GM10847 (cell line): ENCODE results near the gene LIN7B.

Source experiments
- POLR2A ChIP-seq: IDR thresholded peaks from 2 replicates; pipeline ENCODE4 v1.6.1; 2011; ENCODE audit not compliant: insufficient read length; ENCODE audit errors: extremely low read depth

LIN7B gene

DNA sequence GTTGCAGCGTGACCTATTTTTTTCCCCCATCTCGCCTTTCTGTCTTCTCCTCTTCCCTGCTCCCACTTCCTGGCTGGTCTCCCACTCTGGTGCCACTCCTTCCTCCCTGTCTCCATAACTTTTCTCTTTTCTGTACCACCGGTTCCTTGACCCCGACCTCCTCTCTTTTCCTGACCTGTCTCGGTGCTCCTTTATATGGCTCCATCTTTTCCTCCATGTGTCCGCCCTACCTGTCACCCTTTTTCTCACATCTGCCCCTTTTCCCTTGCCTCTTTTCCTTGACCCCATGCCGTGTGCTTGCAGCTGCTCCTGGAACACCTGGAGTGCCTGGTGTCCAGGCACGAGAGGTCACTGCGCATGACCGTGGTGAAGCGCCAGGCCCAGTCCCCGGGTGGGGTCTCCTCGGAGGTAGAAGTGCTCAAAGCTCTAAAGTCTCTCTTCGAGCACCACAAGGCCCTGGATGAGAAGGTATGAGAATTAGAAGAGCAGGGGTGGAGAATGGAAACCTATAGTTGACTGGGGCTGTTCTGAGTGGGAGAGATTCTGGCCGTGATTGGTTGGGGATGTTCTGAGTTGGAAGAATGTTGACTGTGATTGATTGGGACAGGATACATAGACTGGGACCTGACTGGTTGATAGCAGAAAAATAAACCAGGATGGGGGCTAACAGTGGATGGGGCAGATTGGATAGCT lies 14.5 kb downstream of the LIN7B start:
- TF ChIP-seq POLR2A, result no peak

DNA sequence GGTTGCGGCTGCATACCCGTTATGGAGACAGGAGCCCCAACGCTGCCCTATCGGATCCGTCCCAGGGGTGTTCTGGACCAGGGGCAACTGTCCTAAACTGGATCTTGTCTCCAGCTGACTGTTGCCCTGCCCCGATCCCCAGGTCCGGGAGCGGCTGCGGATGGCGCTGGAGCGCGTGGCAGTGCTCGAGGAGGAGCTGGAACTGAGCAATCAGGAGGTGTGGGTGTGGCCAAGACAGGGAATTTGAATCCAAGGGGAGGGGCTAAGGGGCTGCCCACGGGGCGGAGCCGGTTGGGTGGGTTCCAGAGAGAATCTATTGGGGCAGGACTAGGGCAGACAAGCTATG lies 15.0 kb downstream of the LIN7B start:
- TF ChIP-seq POLR2A, result no peak

DNA sequence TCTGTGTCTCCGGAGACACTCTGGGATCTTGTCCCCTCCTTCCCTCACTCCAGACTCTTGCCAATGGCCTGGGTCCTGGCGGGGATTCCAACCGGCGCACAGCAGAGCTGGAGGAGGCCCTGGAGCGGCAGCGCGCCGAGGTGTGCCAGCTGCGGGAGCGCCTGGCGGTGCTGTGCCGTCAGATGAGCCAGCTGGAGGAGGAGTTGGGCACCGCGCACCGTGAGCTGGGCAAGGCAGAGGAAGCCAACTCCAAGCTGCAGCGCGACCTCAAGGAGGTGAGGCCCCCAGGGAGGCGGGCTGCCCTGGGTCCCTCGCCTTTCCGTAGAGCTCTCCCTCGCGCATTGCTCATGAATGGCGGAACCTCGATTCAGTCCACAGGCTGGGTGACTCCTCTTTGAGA lies 16.2 kb downstream of the LIN7B start:
- TF ChIP-seq POLR2A, result no peak

DNA sequence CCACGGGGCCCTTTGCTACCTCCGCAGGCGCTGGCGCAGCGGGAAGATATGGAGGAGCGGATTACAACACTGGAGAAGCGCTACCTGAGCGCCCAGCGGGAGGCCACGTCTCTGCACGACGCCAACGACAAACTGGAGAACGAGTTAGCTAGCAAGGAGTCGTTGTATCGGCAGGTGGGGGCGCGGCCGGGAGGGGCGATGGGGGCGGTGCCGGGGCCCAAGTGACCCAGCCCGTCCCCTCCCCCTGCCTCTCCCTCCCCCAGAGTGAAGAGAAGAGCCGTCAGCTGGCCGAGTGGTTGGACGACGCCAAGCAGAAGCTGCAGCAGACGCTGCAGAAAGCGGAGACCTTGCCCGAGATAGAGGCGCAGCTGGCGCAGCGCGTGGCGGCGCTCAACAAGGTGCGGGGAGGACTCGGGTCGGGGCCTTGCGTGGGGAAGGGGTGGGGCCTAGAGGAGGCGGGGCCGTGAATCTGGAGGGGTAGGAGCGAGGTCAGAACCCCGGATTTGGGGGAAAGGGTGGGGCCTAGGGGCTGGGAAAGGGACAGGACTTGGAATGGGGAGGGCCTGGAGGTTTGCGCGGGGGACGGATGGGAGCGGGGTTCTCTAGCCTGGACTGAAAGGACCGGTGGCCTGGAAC lies 18.9 kb downstream of the LIN7B start:
- no peak for TF ChIP-seq POLR2A

DNA sequence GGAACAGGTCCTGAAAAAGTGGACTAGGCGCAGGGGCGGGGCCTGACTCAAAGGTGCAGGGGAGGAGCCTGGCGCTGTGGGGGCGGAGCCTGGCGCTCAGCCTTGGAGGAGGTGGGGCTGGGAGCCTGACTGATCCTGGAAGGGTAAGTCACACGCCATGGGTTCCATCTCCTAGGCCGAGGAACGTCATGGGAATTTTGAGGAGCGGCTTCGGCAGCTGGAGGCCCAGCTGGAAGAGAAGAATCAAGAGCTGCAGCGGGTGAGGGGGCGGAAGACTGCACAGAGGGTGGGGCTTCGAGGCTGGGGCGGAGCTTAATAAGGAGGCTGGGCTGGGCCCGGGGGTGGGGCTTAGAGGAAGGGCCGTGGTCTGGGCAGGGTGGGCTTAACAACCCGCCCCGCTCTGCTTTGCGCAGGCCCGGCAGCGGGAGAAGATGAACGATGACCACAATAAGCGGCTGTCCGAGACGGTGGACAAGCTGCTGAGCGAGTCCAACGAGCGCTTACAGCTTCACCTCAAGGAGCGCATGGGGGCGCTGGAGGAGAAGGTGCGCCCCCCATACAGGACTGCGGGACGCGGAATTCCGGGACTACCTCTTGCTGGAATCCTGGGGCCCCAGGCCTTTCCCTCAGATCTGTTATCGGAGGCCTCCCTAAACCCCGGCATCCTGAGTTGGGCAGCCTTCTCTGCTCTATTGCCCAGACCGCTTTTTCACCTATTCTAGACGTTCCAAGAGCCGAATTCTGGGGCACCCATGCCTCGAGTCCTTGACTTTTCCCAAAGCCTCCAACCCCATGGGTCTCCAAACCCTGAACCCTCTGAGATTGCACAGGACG lies 19.7 kb downstream of the LIN7B start:
- TF ChIP-seq POLR2A, result no peak

DNA sequence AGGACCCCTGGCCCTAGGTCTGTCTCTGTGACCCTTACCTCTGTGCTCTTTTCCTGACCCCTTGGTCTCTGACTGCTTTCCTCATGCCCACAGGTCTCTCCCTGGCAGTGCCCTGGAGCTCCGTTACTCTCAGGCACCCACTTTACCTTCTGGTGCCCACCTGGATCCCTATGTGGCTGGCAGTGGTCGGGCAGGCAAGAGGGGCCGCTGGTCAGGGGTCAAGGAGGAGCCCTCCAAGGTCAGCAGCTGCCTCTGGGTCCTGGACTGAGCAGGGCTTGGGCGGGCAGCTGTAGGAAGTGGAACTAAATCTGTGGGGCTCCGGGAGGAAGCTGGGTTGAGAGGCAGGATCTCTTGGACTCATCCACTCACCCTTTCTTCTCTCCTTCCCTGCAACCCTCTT lies 21.5 kb downstream of the LIN7B start:
- no peak for TF ChIP-seq POLR2A

DNA sequence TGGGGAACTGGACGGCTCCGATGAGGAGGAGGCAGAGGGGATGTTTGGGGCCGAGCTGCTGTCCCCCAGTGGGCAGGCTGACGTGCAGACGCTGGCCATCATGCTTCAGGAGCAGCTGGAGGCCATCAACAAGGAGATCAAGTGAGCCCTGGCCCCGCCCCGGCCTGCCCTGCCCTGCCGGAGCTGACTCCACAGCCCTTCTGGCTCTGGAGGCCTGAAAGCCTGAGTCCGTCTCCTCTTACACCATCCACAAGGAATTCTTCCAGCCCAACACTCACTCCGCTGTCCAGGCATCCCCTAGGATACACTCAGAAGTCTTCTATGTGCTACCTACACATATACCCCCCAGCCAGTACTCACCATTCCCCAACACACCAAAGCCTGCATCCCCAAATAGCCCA lies 22.6 kb downstream of the LIN7B start:
- no peak for TF ChIP-seq POLR2A

DNA sequence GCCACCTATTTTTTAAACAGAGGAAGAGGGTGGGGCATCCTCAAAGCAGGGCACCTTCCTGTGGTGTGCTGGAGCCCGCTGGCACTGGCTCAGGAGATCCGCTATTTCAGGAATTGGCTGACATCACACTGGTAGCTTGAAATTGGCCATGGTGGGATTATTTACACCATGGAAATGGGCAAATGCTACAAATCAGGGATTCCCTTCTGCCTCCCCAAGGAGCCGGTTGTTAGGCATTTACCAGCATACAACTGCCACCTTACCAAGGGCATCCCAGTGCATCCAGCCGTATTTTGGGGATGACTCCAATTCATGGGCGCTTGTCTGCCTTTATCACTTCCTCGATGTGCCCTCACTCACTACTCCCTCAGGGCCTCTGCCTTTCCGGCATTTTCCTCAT lies 26.8 kb downstream of the LIN7B start:
- no peak for TF ChIP-seq POLR2A

DNA sequence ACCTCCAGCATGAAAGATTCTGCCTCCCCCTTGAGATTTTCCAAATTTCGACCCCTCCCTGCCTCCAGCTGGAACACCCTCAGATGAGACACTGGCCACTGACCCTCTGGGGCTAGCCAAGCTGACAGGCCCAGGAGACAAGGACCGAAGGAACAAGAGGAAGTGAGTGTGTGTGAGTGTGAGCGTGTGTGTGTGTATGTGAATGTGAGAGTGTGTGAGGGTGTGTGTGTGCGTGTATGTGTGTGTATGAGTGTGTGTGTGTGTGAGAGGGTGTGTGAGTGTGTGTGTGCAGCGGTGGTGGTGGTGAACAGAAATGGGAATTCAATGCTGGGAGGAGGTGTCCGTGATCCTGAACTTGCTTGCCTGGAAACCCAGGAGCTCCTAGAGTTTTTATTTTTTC lies 27.2 kb downstream of the LIN7B start:
- TF ChIP-seq POLR2A, result no peak

DNA sequence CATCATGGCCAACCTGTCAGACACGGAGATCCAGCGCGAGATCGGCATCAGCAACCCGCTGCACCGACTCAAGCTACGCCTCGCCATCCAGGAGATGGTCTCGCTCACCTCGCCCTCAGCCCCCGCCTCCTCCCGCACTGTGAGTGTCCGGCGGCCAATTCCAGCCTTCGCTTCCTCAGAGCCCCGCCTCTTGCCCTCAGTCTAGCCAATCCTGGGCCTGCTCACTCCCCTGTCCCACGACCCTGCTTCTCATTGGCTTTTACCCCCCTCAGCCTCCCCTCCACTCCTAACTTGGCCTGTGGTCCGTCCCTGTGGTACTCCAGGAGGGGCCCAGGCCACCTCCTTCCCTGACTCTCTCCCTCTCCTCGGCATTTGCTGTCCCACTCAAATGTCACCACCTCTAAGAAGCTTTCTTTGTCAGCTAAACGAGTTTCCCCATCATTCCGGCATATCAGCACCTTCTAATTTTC lies 28.7 kb downstream of the LIN7B start:
- TF ChIP-seq POLR2A, result no peak

DNA sequence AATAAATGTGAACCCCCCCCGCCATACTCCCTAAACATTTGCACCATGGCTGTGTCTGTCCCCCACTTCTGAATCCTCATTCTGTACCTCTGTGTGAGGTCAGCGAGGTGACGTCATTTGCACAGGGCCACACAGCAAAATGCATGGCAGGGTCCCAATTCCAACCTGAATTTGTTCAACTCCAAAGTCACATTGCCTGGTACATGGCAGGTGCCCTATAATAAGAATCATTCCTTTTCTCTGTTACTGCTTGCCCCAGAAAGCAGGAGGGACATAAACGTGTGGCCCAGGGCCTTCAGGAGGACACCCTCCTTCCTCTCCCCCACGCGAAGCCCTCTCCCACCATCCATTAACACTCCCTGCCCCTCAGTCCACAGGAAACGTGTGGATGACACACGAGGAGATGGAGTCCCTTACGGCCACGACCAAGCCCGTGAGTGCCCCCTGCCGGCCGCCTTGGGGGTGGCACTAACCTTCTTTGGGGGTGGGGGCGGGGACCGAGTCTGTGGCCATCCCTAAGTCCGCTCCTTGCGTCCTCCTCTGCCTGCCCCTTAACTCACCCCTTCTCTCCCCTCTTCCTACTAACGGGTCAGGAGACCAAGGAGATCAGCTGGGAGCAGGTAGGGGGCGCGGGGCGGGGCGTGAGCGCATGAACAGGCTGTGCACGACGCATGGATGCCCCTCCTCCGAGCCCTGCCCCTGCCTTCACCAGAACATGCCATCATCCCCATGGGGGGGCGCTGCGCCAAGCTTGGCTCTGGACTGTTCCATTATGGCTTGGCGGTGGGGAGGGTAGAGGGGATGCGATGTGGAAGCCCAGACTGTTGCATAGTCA lies 31.6 kb downstream of the LIN7B start:
- no peak for TF ChIP-seq POLR2A

DNA sequence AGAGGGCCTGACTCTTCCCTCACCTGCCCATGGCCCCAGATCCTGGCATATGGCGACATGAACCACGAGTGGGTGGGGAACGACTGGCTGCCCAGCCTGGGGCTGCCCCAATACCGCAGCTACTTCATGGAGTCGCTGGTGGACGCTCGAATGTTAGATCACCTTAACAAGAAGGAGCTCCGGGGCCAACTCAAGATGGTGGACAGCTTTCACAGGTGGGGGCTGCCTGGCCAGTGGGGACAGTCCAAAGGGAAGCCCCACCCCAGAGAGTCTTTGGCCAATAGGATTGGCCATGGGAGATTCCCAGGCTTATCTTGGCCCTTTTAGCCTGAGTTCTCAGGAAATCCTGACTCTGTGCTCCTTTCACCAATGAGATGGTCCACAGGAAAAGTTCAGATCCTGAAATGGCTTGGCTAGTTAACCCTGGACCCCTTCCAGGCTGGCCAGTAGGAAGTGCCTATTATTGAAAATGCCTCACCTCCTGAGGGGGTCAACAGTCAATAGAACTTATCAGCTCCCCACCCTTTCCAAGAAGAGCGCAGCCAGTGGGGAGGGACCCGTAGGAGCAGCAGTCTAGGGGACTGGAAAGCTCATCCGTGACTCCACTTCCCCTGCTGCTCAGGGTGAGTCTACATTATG lies 34.0 kb downstream of the LIN7B start:
- TF ChIP-seq POLR2A, result no peak

DNA sequence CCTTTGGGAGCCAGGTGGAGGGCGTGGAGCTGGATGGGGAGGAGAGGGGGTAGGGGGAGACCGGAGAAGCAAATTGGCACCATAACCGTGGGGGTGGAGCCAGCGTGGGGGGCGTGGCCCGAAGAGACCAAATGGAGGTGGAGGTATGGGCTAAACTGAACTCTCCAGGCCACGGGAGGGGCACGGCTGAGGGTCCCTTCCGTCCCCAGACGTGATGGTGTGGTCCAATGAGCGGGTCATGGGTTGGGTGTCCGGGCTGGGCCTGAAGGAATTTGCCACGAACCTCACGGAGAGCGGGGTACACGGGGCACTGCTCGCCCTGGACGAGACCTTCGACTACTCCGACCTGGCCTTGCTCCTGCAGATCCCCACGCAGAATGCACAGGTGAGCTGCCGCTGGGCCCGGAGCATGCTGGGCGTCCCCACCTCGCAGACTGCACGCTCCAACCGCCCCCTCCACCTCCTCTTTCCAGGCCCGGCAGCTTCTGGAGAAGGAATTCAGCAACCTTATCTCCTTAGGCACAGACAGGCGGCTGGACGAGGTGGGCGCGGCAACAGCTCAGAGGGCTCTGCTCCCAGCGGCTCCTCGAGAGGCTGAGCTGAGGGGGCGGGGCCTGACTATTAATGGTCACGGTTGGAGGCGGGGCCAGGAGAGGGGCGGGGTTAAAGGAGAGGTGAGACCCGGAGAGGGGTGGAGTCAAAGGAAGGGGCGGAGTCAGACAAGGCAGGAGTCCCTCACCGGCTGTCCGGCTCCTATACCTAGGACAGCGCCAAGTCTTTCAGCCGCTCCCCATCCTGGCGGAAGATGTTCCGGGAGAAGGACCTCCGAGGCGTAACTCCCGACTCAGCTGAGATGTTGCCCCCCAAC lies 34.8 kb downstream of the LIN7B start:
- no peak for TF ChIP-seq POLR2A

DNA sequence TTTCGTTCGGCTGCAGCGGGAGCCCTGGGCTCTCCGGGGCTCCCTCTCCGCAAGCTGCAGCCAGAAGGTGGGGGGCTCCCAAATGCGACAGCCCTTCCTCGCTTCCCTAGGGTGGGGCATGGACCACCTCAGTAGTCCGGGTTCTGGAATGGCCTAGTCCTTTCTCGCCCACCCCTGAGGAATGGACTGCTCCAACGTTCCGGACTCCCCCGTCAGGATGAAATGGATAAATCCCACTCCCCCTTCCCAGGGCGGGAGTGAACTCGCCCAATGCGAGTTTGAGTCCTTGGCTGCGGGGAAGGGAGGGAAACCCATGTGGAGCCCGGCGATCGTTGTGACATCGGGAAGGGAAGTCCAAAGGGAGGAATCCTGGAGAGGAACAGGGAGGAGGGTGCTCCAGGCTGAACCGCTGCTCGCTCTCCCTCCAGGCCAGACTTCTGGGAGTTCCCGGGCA lies 35.5 kb downstream of the LIN7B start:
- TF ChIP-seq POLR2A, result no peak
